Neural crest cell (in vitro differentiated cells): ENCODE results near the gene EML3. TPM values are rescaled to one million over a fixed set of nuclear protein-coding genes. Genes with fewer than 3 reads are reported as not detected.

Experiments used
- DNase-seq: peaks from one replicate; pipeline ENCODE4 v3.0.0; 2021; ENCODE audit warnings: low read depth, mixed read lengths, low spot score
- H3K27ac Mint-ChIP-seq: one replicate; pipeline ENCODE4 v1.8.0; 2021; ENCODE audit warnings: mild to moderate bottlenecking, mixed read lengths; ENCODE audit not compliant: unreplicated experiment
- H3K27me3 Mint-ChIP-seq: 2 replicates; pipeline ENCODE4 v1.8.0; 2021; ENCODE audit warnings: low read depth, mild to moderate bottlenecking, mixed read lengths
- H3K36me3 Mint-ChIP-seq: 2 replicates; pipeline ENCODE4 v1.8.0; 2021; ENCODE audit warnings: low read depth, mild to moderate bottlenecking, mixed read lengths
- H3K4me1 Mint-ChIP-seq: 2 replicates; pipeline ENCODE4 v1.8.0; 2021; ENCODE audit warnings: mixed read lengths
- H3K4me3 Mint-ChIP-seq: one replicate; pipeline ENCODE4 v1.8.0; 2021; ENCODE audit warnings: mild to moderate bottlenecking, mixed read lengths
- H3K9me3 Mint-ChIP-seq: 2 replicates; pipeline ENCODE4 v1.8.0; 2021; ENCODE audit warnings: mixed read lengths
- CTCF ChIP-seq: fragments of 200-600 bp; sonication (generic); conservative IDR thresholded peaks from 2 replicates; pipeline ENCODE4 v1.5.0; 2021; ENCODE audit warnings: antibody characterized with exemption, mild to moderate bottlenecking
- total RNA-seq: library from RNA; stranded (reverse); gene quantifications from 2 replicates; pipeline ENCODE4 v1.2.1, GENCODE V29; 2021

EML3 gene
- total RNA-seq, 1 donor from 2014 or later, result 40.0 TPM

GRCh38 chr11:62559204-62559603 is 53.4 kb downstream of the EML3 start:
- Mint-ChIP-seq H3K36me3 (peaks cover 43% of the 10 kb centered on the region), H3K9me3 (no peaks in the 10 kb centered on the region), H3K4me1 (peaks cover 52% of the 10 kb centered on the region), H3K27me3 (no peaks in the 10 kb centered on the region), H3K27ac (no peak overlapping the region), H3K4me3 (no peak overlapping the region)
- no peak for DNase-seq
- no peak for TF ChIP-seq CTCF

- DNase-seq, result no peak
- no peak for TF ChIP-seq CTCF
- H3K4me1 Mint-ChIP-seq, result peaks cover 57% of the 10 kb centered on the region
- H3K27me3 Mint-ChIP-seq, result no peaks in the 10 kb centered on the region
- no peak overlapping the region for H3K4me3 Mint-ChIP-seq
- H3K9me3 Mint-ChIP-seq, result no peaks in the 10 kb centered on the region
- no peak overlapping the region for H3K27ac Mint-ChIP-seq
- H3K36me3 Mint-ChIP-seq, result peaks cover 40% of the 10 kb centered on the region
Observed at GRCh38 chr11:62558669-62559068, 53.9 kb downstream of the EML3 start.

- Mint-ChIP-seq H3K27me3 (peaks cover 3% of the 10 kb centered on the region), H3K9me3 (no peaks in the 10 kb centered on the region), H3K36me3 (peaks cover 37% of the 10 kb centered on the region), H3K27ac (no peak overlapping the region), H3K4me3 (peak overlapping the region; percentile 58), H3K4me1 (peaks cover 71% of the 10 kb centered on the region)
- no peak for TF ChIP-seq CTCF
- no peak for DNase-seq
Observed at GRCh38 chr11:62556875-62557631, 55.5 kb downstream of the EML3 start.

- H3K9me3 Mint-ChIP-seq, result no peaks in the 10 kb centered on the region
- H3K27me3 Mint-ChIP-seq, result peaks cover 11% of the 10 kb centered on the region
- H3K36me3 Mint-ChIP-seq, result peaks cover 33% of the 10 kb centered on the region
- DNase-seq, result no peak
- peak overlapping the region; percentile 94 for H3K27ac Mint-ChIP-seq
- peak overlapping the region; percentile 58 for H3K4me3 Mint-ChIP-seq
- H3K4me1 Mint-ChIP-seq, result peaks cover 73% of the 10 kb centered on the region
- TF ChIP-seq CTCF, result no peak
Observed at GRCh38 chr11:62556108-62556874, 56.3 kb downstream of the EML3 start.

GRCh38 chr11:62555464-62556107 is 57.0 kb downstream of the EML3 start:
- DNase-seq, result no peak
- peaks cover 71% of the 10 kb centered on the region for H3K4me1 Mint-ChIP-seq
- peak overlapping the region; percentile 58 for H3K4me3 Mint-ChIP-seq
- no peak for TF ChIP-seq CTCF
- peaks cover 30% of the 10 kb centered on the region for H3K36me3 Mint-ChIP-seq
- H3K27ac Mint-ChIP-seq, result peak overlapping the region; percentile 94
- no peaks in the 10 kb centered on the region for H3K9me3 Mint-ChIP-seq
- H3K27me3 Mint-ChIP-seq, result peaks cover 18% of the 10 kb centered on the region
